HG03460 (cell line): ENCODE measurements around the gene PPM1D.
"Not testable (repeated sequence)": the region's sequence is repeated elsewhere in the genome, so short reads cannot be mapped to it uniquely, and the experiment has no call there.

ENCODE experiments used
- ATAC-seq: cut with Tn5 transposase; IDR thresholded peaks from one replicate; pipeline ENCODE4 v1.9.1; 2021; ENCODE audit not compliant: unreplicated experiment

PPM1D gene

DNA sequence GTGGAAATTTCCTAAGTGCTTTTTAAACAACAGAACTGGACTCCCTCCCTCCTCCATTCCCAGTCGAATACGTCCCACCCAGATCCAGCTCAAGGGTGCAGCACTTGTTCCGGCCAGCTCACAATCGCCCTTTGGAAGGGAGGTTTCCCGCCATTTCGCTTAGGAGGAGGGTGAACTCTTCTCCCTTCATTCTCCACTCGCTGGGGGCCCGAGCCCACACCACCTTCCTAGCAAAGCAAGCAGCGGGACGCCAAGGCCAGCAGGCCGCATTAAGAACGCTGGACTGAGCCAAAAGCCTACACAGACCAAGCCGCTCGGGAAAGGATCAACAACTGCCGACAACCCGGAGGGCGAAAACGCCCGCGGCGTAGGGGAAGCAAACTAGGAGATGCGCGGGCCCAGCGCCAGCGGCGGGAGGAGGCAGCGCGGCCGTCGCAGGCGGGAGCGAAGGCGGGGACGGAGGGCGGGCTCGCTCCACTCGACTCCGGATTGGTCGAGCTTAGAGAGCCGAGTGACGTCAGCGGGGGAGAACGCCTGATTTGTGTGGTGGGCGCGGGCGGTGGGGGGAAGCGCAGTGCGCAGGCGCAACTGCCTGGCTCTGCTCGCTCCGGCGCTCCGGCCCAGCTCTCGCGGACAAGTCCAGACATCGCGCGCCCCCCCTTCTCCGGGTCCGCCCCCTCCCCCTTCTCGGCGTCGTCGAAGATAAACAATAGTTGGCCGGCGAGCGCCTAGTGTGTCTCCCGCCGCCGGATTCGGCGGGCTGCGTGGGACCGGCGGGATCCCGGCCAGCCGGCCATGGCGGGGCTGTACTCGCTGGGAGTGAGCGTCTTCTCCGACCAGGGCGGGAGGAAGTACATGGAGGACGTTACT is at the start of gene PPM1D:
TSS of gene PPM1D (plus strand) at position 574 of the 870 bp plus-strand sequence. CDS start at position 796, 222 bp downstream.
- peak; percentile 88 for ATAC-seq

DNA sequence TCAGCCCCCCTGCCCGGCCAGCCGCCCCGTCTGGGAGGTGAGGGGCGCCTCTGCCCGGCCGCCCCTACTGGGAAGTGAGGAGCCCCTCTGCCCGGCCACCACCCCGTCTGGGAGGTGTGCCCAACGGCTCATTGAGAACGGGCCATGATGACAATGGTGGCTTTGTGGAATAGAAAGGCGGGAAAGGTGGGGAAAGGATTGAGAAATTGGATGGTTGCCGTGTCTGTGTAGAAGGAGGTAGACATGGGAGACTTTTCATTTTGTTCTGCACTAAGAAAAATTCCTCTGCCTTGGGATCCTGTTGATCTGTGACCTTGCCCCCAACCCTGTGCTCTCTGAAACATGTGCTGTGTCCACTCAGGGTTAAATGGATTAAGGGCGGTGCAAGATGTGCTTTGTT is 47.7 kb upstream of the PPM1D start:
- ATAC-seq: not testable (repeated sequence)

DNA sequence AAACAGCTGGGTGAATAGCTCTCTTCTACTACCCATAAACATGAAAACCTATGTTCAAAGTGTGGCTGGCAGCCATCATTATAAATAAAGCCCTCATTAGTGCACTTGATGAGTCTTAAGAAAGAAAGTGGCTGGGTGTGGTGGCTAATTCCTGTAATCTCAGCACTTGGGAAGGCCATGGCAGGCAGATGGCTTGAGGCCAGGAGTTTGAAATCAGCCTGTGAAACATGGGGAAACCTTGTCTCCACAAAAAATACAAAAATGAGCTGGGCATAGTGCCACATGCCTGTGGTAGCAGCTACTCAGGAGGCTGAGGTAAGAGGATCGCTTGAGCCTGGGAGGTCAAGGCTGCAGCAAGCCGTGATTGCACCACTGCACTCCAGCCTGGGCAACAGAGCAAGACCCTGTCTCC is 45.6 kb upstream of the PPM1D start:
- ATAC-seq: no peak

DNA sequence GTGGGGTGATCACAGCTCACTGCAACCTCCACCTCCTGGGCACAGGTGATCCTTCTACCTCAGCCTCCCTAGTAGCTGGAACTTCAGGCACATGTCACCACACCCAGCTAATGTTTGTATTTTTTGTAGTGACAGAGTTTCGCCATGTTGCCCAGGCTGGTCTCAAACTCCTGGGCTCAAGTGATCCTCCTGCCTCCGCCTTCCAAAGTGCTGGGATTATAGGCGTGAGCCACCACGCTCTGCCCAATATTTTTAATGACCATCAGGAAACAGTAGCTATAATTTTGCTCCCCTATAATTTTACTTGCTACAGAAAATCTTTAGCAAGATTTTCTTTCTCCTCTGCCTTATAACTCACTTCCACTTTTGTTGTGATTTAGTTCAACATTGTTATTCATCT is 44.2 kb upstream of the PPM1D start:
- no peak for ATAC-seq

DNA sequence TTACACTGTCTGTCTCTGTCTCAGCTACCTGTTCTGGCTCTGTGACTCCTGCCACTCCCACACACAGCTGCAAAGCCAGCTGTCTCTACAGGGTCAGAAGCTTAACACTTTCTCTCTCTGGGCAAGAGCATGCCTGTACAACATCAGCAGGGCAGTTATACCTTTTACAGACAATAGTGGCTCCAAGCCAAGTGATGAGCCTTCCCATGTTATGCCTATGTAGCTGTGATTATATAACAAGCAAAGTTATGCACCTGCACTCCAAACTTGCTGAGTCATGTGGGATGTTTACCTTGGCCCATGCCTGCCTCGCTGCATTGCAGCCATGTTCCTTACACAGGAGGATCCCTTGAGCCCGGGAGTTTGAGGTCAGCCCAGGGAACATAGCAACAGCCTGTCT is 42.2 kb upstream of the PPM1D start:
- ATAC-seq: no peak

DNA sequence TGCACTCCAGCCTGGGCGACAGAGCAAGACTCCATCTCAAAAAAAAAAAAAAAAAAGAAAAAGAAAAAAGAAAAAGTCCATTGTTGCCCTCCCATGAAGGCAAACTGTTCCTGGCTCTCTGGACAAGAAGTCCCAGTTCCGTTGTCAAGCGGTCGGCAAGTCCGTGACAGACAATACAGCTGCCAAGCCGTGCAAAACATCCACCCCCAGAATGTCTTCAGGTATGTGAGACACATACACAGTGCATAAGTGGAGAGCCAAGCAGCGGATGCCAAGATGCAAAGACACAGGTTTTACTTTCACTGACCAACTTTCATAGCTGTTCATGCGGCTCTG is 40.4 kb upstream of the PPM1D start:
- ATAC-seq: no peak

DNA sequence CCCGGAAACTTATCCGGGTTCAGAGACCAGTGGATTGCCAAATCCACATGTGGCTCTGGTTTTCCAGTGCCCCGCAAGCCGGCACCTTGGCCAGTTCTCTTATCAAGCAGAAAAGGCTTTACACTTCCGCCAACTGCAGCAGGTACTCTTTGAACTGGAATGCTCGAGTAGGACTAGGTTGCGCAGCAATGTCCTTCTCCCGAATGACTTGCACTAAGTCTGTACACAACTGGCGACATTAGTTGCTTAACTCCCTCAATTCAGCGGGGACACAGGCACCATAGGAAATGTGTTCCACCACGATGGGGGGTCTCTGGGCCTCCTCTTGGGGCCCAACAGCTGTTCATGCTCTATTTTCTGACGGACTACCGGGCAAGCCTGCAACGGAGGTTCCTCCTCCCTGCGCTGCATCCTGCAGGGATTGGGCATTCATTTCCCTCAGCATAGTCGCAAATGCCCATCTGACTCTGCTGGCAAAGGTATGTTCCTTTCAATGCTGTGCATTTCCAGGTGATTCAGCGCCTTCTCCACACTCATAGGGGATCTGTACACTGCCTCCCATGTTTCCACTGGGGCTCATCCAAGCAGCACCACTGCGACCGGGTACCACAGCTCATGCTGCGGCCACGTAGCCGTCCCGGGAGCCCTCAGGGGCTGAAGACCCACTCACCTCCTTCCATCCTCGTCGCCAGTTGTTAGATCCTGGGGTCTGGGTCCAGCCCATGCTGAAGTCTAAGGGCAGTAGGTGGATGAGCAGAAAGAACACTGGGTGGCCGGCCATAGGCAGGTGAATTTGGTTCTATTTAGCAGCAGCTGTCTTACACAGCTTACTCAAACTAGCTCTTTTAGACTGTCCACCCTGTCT is 39.8 kb upstream of the PPM1D start:
- ATAC-seq: no peak

DNA sequence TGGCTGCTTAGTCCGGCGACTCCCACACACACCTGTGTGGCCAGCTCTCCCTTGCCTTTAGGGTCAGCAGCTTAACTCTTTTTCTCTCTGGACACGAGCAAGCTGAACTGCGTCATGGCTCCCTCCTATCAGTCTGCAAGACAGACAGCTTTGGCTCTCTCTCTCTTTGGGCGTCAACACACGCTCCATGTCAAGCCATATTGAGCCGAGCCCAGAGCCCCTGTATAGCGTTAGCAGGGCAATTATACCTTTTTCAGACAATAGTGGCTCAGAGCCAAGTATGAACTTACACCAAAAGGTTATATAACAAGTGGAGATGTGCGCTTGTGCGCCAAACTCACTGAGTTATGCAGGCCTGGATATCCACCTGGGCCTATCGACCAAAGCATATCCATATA is 39.1 kb upstream of the PPM1D start:
- ATAC-seq: no peak

DNA sequence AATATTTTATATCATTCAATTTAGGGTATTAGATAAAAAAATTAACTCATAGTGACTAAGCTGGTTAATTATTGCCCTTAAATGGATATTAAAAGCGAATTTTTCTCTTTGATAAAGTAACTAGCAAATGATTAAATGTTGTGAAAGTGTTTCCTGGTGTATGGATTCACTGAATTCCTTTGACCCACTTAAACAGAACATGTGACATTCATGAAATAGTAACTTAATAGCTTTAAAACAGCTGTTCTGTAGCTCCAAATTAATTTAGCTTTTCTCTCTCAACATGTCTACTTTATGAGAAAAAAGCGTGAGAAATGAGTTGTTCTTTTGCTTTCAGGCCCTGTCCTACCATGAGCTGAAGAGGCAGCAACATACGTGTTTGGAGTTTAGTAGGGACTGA is 37.6 kb upstream of the PPM1D start:
- ATAC-seq: no peak

DNA sequence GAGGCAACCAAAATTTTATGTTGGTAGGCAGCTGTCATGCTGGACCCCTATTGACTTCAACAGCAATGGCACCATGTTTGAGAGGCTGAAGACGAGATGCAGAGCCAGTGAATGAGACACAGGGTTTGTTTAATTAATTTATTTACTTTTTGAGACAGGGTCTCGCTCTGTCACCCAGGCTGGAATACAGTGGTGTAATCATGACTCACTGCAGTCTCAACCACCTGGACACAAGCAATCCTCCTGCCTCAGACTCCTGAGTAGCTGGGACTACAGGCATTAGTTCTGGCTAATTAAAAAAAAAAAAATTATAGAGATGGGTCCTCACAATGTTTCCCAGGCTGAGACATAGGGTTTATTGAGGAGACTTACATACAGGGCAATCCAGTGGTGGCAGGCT is 36.2 kb upstream of the PPM1D start:
- ATAC-seq: no peak

DNA sequence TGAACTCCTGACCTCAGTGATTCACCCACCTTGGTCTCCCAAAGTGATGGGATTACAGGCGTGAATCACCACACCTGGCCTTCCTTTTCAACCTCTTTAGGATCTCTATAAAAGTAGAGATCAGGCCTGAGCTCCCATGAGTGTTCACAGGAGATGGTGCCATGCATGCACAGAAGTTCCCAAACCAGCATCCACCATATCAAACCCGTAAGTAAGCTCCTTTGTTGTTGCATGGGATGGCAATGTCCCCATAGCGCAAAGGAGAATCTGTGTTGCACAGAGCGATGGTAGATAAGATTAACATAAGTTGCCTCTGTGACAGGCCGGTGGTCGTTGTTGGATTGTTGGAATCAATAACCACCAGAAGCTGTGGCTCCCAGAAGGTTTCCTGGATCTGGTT is 34.8 kb upstream of the PPM1D start:
- no peak for ATAC-seq

DNA sequence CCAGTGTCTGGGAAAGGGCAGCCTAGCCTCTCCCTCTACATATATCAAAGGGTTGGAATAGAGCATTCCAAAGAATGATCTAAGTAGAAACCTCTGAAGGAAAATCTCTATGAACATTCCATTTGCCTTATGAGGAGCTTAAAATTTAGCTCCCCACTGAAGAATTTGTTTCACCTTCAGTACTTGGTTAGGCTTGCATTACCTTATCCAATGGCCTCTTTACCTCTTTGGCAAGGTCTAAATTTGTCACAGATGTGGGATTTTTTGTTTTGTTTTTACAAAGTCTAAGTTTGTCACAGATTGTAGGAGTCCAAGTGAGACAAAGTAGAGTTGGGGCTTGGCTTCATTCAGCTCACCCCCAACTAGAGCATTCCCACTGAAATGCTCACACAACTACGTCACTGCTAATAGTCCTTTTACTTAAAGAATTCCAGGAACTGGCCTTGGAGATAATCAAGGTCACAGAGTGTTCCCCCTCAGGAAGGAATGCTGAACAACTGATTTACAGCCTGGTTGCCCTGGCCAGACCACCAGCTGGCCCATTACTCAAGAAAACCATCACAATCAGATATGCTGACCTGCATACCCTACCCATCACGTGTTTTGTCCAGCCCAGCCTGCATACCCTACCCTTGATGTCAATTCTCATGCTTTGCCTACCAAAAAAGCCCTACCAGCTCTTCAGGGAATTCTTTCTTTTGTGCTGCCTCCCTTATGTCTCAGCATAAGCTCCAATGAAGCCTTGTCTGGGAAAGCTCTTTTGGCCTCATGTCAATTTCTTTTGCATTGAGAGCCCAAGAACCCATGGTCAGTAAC is 26.5 kb upstream of the PPM1D start:
- no peak for ATAC-seq

DNA sequence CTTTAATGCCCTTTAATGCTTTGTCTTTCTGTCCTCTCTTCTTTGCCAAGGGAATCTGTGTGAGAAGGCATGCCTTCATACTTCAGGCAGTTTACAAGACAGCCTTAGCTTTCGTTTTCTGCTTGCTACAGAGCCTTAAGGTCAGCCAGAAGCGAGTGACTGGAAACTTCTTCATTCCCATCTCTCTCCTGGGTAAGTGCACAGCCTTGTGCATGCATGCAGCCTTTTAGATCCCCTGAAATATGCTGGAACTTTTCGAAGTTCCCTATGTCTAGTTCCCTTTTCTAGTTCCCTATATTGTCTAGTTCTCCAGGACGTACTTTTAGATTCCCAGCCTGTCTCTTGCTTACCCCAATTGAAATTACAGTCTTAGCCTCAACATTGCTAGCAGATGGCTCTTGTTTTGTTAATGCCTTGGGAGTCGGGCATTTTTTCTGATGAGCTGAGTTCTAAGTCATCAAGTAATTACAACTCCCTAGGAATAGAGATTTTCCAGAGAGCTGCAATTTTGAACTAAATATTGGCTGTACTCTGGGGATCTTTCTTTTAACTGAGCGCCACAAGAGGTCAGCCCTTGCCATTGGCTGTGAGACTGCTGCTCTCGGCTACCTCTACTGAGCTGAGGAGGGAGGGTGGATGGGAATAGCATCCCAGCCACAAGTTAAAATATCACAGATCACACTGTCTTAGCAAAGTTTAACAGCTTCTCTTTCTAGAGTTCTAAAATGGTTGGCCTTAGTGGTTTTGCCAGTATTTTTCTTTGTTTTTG is 22.7 kb upstream of the PPM1D start:
- ATAC-seq: no peak

DNA sequence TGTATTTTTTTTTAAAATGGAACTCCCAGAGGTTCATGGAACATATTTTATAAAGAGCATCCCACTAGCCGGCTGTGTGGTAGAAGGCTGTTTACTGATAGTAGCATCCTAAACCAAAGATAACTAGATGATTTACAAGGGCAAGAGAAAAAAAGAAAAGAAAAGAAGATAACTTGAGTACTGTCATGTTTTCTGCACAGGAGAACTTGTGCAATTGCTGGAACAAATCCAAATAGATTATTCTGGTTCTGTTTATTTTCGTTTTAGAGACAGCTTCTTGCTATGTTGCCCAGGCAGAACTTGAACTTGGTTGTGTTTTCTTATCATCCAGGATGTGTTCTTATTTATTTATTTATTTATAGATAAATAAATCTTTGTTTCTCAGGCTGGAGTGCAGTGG is 20.9 kb upstream of the PPM1D start:
- ATAC-seq: no peak

DNA sequence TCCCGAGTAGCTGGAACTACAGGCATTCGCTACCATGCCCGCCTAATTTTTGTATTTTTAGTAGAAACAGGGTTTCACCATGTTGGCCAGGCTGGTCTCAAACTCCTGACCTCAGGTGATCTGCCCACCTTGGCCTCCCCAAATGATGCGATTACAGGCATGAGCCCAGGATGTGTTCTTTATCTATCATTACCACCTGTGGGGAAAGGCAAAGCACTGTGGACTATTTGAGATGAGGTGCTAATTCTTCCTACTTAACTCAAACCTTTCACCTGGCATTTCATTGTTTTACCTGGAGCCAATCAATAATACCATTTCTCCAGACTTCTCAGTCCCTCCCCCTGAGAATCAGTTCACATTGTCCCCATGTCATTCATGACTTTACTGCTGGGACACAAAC is 20.4 kb upstream of the PPM1D start:
- ATAC-seq: no peak

DNA sequence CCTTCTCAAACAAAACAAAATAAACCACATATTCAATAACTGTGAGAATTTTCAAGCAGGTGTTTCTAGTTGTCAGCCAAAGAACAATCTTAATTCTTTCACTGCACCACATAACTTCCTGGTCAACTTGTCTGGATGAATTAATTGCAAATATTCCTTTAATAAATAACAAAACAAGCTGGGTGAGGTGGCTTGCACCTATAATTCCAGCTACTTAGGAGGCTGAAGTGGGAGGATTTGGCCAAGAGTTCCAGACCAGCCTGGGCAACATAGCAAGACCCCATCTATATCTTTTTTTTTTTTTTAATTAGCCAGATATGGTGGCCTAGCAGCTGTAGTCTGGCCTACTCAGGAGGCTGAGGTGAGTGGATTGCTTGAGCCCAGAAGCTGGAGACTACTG is 17.0 kb upstream of the PPM1D start:
- no peak for ATAC-seq

DNA sequence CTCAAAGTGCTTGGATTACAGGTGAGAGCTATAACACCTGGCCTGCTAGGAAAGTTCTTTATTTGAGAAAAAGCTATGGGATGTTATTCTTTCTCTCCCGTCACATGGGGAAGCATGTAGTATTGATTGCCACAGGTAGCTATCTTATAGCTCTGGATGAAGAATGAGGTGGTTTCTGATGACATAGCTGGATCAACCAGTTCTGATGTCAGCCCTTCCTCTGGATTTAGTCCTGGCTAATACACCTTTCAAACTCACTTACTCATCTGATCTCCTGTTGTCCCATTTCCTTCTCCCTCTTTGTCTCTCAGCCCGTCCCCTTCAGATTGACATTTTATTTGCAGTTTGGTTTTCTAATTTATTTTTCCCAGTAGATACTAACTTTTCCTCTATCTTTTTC is 14.1 kb upstream of the PPM1D start:
- ATAC-seq: no peak

DNA sequence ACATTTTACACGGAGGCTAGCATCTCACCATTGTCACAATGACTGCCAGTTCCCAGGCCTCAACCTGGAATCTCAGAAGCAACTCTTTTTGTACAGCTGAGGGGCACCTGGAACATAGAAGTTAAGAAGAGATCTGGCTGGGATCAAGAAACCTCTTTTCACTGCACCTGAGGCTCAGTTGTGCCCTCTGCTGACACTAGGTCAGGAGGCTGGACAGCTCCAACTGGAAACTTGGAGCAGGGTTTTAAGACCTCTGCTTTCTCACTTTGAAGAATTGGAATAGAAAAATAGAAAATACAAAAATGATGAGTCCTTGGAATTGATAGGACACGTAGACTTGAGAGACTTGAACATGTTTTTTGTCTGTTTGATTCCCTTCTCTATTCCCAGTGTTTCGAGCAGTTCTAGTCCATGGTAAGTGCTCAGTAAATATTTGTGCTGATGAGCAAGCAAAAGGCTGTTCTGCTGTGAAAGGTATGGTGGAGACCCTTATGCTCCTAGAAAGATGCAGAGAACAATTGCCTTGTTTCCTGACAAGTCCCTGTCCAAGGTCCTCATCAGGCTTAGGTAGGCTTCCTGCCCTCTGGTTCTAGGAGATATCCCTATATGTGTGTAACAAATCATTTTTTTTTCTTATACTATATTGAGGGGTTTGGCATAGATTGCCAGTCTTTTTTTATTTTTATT is 13.6 kb upstream of the PPM1D start:
- ATAC-seq: no peak

DNA sequence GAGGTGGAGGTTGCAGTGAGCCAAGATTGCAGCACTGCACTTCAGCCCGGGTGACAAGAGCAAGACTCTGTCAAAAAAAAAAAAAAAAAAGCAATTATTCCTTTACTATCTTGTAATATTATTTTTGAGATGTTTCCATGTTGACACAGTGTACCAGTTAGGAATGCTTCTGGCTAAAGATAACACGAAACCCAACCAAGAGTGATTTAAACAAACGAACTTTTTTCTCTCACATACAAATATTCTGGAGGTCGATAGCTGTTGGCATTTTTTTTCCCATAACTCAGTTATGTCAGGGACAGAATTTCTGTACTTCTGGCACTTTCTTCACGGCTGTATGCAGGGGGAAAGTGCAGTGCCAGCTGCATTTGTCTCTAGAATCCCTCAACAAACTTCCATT is 9.9 kb upstream of the PPM1D start:
- no peak for ATAC-seq

DNA sequence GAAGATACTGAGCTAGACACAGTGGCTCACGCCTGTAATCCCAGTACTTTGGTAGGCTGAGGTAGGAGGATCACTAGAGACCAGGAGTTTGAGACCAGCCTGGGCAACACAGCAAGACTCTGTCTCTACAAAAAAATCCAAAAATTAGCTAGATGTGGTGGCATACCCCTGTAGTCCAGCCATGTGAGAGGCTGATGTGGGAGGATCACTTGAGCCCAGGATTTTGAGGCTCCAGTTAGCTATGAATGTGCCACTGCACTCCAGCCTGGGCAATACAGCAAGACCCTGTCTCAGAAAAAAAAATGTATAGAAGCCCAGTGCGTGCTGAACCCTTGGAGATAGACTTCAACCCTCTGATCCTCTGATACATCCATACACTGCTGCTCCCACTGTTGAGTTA is 7.2 kb upstream of the PPM1D start:
- no peak for ATAC-seq
